GM10266 (cell line): ENCODE data around the gene CDH5.

Source experiments
- DNase-seq: peaks from one replicate; pipeline ENCODE4 v3.0.0; 2012; ENCODE audit errors: extremely low spot score
- CTCF ChIP-seq: IDR thresholded peaks from 2 replicates; pipeline ENCODE4 v1.5.1; 2012; ENCODE audit warnings: mild to moderate bottlenecking, low read depth; ENCODE audit not compliant: control insufficient read depth, insufficient read depth; ENCODE audit errors: missing control alignments

CDH5 gene

GRCh38 chr16:66354034-66354909 lies 12.2 kb upstream of the CDH5 start:
- no peak for TF ChIP-seq CTCF
- no peak for DNase-seq

- no peak for TF ChIP-seq CTCF
- no peak for DNase-seq
These were observed 11.0 kb upstream of the CDH5 start for GRCh38 chr16:66355526-66355925.

- TF ChIP-seq CTCF, result peak; percentile 72
- peak; percentile 55 for DNase-seq
These were observed 9.0 kb upstream of the CDH5 start for GRCh38 chr16:66357523-66357928.

GRCh38 chr16:66358231-66358630 lies 8.3 kb upstream of the CDH5 start:
- DNase-seq, result no peak
- TF ChIP-seq CTCF, result no peak

DNA sequence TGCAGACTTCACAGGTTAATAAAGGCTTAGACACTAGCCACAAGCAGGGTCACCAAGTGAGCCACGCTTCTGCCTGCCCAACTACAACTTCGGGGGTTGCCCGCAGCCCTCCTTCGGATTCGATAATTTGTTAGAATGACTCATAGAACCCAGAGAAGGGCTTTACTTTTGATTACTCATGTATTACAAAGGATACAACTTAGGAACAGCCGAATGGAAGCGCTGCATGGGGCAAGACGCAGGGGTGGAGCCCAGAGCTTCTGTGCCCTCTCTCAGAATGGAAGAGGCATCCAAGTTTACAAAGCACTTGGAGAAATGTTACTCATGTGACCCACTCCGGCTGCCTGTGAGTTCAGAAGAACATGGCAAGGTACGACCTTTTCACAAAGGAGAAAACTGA lies 7.5 kb upstream of the CDH5 start:
- no peak for DNase-seq
- no peak for TF ChIP-seq CTCF

DNA sequence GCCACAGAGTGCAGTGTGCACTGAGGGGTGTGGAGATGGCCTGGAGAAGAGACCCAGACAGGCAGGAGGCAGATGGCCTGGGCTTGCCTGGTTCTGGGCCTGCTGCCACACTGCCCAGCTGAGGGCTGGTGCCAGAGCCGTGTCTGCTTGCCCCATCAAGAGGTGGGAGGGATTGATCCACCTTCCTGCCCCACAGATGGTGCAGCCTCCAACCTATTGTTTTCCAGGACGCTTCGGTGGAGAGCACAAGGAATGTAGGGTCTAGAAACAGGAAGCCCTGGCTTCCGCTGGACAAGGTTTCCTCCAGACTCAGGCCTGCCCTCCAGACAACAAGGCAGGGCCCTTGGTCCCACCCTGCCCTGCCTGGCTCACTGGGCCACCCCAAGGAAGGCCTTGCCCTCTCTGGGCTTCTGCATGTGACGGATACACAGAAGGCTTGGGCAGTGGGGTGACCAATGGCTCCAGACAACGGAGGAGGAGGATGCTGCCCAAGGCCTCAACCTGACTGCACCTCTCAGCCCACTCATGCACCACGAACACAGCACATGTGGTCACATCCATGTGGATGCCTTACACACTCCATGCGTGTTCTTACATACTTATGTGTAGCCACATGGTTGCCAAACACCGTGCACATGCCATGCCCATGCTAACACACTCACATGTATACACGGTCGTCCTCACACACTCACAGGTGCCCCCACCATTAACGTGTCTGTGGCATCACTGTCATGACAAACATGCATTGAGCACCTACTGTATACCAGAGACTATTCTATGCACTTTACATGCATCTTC lies 6.5 kb upstream of the CDH5 start:
- no peak for TF ChIP-seq CTCF
- no peak for DNase-seq

DNA sequence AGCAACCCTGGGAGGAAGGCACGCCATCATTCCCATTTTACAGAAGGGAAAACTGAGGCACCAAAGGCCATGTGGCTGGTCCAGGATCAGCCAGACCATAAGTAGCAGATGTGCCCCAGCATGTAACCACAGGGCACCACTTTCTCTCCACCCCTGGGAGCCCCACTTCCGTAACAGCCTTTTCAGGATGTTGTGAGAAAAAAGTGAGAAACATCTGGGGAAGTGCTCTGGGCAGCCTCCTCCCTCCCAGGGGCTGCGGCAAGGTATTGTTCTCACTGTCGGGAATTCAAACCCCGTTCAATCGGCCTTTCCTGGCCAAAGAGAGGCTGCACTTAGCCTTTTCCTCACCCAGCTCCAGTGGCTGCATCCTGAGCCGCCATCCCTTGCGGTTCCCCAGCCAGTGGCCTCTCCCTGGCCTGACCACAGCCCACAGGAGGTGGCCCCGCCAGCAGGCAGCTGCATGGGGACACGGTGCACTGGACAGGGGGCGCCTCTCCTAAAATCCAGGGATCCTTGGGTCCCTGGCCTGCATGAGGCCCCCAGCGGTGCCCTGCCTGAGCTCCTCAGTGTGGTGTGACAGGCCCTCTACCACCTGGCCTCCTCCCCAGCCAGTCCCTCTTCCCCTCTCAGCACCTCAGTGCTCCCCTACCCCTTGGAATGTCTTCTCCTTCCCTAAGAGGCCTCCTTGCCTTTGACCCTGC lies 5.7 kb upstream of the CDH5 start:
- DNase-seq, result no peak
- no peak for TF ChIP-seq CTCF
